GM20000 (cell line): ENCODE data around the gene PSTPIP2.

Experiments used
- DNase-seq: peaks from one replicate; pipeline ENCODE4 v3.0.0; 2012; ENCODE audit warnings: low spot score
- TF ChIP-seq, protein P1 (sequence below): IDR thresholded peaks from 2 replicates; pipeline ENCODE4 v1.5.1; 2012; ENCODE audit warnings: mild to moderate bottlenecking, control low read depth; ENCODE audit errors: extremely low read depth, missing control alignments

Gene PSTPIP2, protein sequence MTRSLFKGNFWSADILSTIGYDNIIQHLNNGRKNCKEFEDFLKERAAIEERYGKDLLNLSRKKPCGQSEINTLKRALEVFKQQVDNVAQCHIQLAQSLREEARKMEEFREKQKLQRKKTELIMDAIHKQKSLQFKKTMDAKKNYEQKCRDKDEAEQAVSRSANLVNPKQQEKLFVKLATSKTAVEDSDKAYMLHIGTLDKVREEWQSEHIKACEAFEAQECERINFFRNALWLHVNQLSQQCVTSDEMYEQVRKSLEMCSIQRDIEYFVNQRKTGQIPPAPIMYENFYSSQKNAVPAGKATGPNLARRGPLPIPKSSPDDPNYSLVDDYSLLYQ

DNA sequence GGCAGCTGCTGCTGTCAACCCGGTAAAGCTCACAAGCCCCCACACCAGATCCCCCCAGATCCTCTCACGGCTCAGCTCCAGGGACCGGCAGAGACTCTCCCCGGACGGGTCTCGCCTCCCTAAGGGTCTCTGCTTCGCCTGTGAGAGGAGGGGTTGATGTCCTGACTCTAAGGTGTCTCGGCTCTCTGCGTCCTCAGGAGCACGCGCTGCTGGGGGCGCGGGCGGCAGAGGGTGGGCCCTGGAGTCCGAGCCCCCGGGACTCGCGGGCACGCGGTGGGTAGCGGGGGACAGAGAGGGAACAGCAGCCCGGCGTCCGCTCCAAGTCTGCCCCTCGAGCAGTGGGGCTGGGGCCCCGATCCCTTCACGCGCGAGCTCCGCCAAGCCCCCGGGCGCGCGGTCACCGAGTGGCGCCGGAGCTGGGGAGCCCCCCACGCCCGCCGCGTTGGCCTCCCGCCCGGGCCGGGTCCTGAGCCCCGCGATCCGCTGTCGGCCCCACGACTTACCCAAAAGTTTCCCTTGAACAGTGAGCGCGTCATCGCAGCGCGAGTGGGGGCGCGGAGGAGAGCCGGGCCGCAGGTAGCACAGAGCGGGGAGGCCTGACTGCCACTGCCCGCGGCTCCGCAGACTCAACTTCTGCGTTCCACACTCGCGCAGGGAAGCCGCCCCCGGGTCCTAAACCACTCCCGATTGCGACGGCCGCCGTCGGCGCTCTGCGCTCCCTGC lies at the start of gene PSTPIP2:
PSTPIP2 (minus strand) TSS at position 608 of the 723 bp plus-strand sequence; CDS start at position 536, 72 bp downstream.
- DNase-seq, result peak; percentile 71
- TF ChIP-seq, protein P1, sequence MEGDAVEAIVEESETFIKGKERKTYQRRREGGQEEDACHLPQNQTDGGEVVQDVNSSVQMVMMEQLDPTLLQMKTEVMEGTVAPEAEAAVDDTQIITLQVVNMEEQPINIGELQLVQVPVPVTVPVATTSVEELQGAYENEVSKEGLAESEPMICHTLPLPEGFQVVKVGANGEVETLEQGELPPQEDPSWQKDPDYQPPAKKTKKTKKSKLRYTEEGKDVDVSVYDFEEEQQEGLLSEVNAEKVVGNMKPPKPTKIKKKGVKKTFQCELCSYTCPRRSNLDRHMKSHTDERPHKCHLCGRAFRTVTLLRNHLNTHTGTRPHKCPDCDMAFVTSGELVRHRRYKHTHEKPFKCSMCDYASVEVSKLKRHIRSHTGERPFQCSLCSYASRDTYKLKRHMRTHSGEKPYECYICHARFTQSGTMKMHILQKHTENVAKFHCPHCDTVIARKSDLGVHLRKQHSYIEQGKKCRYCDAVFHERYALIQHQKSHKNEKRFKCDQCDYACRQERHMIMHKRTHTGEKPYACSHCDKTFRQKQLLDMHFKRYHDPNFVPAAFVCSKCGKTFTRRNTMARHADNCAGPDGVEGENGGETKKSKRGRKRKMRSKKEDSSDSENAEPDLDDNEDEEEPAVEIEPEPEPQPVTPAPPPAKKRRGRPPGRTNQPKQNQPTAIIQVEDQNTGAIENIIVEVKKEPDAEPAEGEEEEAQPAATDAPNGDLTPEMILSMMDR, result no peak

DNA sequence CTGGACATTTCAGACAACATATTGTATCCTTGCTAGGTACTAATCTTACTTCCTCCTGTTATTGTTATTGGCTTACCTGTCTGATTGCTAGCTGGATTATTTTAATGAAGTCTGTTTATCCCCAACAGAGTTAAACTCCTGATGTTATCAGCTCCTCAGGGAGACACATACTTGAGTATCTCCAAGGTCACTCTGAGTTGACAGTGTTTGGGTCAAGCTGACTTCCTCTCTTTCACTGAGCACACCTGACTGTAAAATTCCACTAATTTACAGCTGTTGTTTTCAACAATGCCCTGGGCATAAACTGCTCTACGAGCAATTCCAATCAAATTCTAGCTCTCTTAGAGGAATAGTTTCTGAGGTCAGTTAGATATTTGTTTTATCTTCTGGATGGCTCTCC lies 41.7 kb upstream of the PSTPIP2 start:
- DNase-seq, result no peak
- TF ChIP-seq, protein P1, result no peak

DNA sequence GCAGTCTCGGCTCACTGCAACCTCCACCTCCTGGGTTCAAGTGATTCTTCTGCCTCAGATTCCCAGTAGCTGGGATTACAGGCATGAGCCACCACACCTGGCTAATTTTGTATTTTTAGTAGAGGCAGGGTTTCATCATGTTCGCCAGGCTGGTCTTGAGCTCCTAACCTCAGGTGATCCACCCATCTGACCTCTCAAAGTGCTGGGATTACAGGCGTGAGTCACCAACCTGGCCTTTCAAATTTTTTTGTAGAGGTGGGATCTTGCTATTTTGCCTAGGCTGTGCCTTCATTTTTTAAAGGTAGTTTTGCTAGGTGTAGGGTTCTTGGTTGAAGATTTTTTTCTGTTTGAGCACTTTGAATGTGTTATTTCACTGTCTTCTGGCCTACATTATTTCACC lies 38.3 kb upstream of the PSTPIP2 start:
- DNase-seq, result no peak
- TF ChIP-seq, protein P1, result no peak

DNA sequence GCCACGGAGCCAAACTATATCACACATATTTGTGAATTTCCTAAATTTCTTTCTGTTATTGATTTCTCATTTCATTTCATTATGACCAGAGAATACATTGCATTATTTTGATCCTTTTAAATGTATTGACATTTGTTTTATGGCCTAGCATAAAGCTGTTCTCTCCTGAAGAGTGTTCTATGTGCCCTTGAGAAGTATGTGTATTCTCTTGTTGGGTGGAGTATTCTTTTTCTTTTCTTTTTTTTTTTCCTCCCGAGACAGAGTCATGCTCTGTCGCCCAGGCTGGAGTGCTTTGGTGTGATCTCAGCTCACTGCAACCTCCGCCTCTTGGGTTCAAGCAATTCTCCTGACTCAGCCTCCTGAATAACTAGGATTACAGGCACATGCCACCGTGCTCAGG lies 37.3 kb upstream of the PSTPIP2 start:
- no peak for DNase-seq
- TF ChIP-seq, protein P1, result no peak

DNA sequence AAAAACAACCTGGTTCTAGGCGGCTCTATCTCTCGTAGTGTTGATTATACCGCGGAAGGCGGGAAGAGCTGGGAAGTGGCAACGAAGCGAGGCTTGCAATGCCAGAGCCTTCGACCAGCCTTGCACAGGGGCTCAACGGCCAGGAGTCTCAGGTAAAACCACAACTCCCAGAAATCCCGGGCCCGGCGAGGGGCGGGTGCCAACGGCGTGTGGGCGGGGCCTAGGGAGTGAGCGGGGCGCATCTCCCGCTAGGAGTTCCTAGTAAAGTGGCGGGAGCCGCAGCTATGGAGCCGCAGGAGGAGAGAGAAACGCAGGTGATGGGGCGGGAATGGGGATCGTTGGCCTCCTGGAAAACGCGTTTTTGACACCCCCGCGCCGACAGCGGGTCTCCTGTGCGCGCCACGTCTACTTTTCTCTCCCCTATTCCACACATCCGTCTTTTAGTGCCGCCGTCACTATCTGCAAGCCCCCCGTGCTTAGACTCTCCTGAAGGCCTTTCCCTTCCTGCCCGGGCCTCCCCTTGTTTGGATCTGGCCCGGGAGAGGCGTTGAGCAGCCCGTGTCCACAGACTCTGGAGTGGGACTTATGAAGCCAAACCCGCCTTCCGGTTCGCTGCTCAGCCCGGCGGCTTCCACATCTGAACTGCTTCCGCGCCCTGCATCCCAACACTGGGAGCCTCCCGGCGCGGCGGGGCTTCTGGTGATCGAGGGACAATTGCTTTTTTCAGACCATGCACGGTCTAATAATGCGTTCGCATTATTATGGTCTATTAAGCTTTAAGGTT lies 32.3 kb upstream of the PSTPIP2 start, which contains the start of gene HAUS1:
HAUS1 (plus strand) TSS at position 258 of the 784 bp plus-strand sequence; CDS start at position 285, 27 bp downstream.
- TF ChIP-seq, protein P1, result no peak
- peak; percentile 81 for DNase-seq

DNA sequence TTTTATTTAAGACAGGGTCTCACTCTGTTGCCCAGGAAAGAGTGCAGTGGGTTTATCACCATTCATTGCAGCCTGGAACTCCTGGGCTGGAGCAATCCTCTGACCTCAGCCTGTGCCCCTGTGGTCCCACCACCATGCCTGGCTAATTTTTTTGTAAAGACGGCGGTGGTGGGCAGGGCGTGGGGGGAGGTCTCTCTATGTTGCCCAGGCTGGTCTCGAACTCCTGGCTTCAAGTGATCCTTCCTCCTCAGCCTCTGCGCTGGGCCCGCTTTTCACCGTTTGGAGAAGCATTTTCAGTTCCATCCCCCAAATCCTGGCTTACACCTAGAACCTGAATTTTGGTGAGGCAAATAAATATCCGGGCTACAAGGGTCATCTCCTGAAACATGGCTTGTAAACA lies 27.4 kb upstream of the PSTPIP2 start:
- no peak for DNase-seq
- TF ChIP-seq, protein P1, result no peak

DNA sequence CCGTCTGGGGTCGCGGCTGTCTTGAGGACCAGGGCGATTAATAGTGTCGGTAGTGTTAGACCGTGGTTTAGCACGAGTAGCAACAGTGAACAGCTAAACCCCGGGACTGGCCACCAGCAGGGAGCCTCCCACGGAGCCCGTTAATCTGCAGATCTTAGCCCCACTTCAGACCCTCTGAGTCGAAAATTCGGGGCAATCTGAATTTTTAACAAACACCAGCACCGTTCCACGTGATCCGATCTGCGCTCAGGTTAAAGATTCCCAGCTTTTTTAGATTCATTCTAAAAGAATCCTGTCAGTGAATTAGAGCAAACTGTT lies 26.5 kb upstream of the PSTPIP2 start:
- DNase-seq, result peak; percentile 7

More for the DNA sequence above, 26.5 kb upstream of the PSTPIP2 start:
- TF ChIP-seq, protein P1, result no peak
